Measurements from ENCODE around the gene PRDM15. TPM values are rescaled to one million over a fixed set of nuclear protein-coding genes. Genes with fewer than 3 reads are reported as not detected.

PRDM15 gene
- total RNA-seq, 4 donors from 2014 or later = 11.8 to 33.7 (median 18.5) TPM

DNA sequence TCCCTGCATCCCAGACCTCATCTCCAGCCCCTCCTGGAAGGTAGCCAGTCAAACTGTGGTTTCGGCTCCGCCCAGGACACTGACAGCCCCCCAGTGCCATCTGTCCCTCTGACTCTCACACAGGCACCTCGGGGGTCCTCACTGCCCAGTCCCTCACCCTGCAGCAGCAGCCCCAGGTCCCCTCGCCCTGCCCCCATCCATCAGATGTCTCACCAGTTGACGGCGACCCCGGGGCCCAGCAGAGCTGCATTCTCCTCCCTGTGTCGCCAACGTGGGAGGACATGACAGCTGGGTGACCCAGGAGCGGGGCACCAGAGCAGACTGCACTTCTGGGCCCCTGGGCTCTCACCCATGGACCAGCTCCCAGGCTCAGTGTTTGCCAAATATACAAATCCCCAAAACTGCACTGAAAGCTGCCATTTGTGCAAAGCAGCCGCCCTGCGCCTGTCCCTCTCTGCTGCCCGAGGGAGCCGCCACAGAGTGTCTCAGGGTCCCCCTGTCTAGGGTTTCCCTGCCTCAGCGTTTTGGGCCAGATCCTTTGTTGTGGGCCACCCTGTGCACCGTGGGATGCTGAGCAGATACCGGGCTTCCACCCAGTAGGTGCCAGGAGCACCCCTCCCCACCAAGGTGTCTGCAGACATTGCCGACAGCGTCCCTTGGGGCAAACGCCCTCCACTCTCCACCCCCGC is 48.2 kb downstream of the PRDM15 start:
- DNase-seq (ENCODE audit: low spot score in 2 of 2) = no peak
- no peak for TF ChIP-seq POLR2A (IDR thresholded peaks at IDR 0.05)
- TF ChIP-seq, protein P1, sequence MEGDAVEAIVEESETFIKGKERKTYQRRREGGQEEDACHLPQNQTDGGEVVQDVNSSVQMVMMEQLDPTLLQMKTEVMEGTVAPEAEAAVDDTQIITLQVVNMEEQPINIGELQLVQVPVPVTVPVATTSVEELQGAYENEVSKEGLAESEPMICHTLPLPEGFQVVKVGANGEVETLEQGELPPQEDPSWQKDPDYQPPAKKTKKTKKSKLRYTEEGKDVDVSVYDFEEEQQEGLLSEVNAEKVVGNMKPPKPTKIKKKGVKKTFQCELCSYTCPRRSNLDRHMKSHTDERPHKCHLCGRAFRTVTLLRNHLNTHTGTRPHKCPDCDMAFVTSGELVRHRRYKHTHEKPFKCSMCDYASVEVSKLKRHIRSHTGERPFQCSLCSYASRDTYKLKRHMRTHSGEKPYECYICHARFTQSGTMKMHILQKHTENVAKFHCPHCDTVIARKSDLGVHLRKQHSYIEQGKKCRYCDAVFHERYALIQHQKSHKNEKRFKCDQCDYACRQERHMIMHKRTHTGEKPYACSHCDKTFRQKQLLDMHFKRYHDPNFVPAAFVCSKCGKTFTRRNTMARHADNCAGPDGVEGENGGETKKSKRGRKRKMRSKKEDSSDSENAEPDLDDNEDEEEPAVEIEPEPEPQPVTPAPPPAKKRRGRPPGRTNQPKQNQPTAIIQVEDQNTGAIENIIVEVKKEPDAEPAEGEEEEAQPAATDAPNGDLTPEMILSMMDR (IDR thresholded peaks at IDR 0.05) = no peak
- no peak for TF ChIP-seq EP300 (IDR thresholded peaks at IDR 0.05)
- peaks cover 0 to 73% (median 3%) of the 10 kb centered on the region in 3 donors for H3K36me3 ChIP-seq

DNA sequence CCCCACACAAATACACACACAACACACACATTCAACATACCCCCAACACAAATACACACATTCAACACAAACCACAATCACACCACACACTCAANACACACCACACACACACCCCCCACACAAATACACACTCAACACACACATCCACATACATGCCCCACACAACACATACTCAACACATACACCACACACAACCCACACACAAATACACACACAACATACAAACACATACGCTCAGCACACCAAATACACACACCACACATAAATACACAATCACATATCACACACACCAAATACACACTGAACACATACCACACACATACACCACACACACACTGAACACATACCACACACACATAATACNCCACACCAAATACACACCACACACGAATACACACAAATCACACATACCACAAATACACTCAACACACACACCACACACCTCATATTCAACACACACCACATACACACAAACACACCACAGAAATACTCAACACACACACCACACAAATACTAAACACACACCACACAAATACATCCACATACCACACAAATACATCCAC is 48.9 kb downstream of the PRDM15 start:
- Histone ChIP-seq H3K27me3 (no peaks in the 10 kb centered on the region), H3K9me3 (no peaks in the 10 kb centered on the region), H3K4me1 (no peaks in the 10 kb centered on the region), H3K27ac (no peak overlapping the region), H3K36me3 (peaks cover 0 to 73% (median 3%) of the 10 kb centered on the region in 3 donors), H3K4me3 (no peak overlapping the region)
- WGBS, 2 donors = 100% methylated on average over 2 of the region's 2 CpGs
- TF ChIP-seq EP300 (IDR thresholded peaks at IDR 0.05) = no peak
- no peak for TF ChIP-seq POLR2A (IDR thresholded peaks at IDR 0.05)
- TF ChIP-seq, protein P1 (IDR thresholded peaks at IDR 0.05) = no peak
- DNase-seq (ENCODE audit: low spot score in 2 of 2) = no peak

More for the DNA sequence above, 48.2 kb downstream of the PRDM15 start:
- Histone ChIP-seq H3K4me1 (no peaks in the 10 kb centered on the region), H3K27ac (no peak overlapping the region), H3K4me3 (no peak overlapping the region), H3K9me3 (no peaks in the 10 kb centered on the region), H3K27me3 (no peaks in the 10 kb centered on the region)
- WGBS, 2 donors = 83 to 86% methylated on average over 14 to 16 of the region's 21 CpGs

DNA sequence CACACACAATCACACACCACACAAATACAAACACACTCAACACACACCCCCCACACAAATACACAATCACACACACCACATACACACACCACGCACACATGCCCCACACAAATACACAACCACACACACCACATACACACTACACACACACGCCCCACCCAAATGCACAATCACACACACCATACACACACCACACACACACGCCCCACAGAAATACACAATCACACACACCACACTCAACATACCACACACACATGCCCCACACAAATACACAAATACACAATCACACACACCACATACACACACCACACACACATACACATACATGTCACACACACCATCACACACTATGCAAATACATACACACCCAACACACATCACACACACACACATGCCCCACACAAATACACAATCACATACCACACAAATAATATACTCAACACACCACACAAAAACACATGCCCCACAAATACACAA is 50.2 kb downstream of the PRDM15 start:
- DNase-seq (ENCODE audit: low spot score in 2 of 2) = no peak
- TF ChIP-seq, protein P1 (IDR thresholded peaks at IDR 0.05) = no peak
- TF ChIP-seq EP300 (IDR thresholded peaks at IDR 0.05) (no peak), POLR2A (IDR thresholded peaks at IDR 0.05) (no peak)
- Histone ChIP-seq H3K27ac (no peak overlapping the region), H3K4me1 (no peaks in the 10 kb centered on the region), H3K27me3 (no peaks in the 10 kb centered on the region), H3K4me3 (no peak overlapping the region), H3K36me3 (peaks cover 0 to 73% (median 0%) of the 10 kb centered on the region in 3 donors), H3K9me3 (no peaks in the 10 kb centered on the region)
- 63 to 64% methylated on average over 3 of the region's 3 CpGs for WGBS, 2 donors

DNA sequence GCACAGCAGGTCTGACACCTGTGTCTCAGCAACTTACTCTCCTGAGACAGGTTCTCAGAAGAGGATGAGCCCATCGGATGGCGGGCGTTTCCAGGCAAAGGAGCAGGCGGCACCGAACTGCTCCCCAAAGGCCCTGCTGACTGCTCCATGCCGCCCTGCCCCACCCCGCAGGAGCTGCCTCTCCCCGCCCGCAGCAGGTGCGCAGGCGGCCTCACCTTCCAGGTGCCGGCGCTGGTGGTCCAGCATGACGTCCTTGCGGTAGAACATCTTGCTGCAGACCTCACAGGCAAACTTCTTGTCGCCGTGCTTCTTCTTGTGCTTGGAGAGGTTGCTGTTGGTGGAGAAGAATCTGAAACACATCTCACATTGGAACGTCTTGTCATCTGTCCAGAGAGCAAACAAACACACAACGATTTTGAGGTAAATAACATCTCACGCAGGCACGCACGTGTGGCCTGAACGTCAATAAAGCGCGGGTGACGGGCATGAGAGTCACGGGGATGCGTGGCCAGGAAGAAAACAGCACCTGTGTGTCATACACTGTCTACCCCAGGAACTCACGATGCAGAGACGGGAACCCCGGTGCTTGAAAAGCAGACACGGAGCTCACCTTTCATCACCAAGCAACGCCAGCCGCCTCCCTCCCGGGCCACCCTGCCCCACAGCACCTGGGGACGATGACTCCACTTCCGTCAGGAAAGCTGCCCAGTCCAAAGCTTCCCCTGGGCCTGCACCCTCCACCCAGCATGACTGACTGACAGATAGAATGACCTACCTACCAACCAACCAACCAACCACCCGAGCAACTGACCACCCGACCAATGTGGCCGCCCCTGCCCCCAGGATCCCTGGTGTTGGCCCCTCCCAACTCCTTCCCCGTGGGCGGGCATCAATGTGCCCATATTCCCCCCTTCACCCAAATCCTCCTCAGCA is 50.9 kb downstream of the PRDM15 start:
- Histone ChIP-seq H3K4me3 (no peak overlapping the region), H3K27me3 (no peaks in the 10 kb centered on the region), H3K4me1 (no peaks in the 10 kb centered on the region), H3K36me3 (peaks cover 0 to 73% (median 0%) of the 10 kb centered on the region in 3 donors), H3K9me3 (no peaks in the 10 kb centered on the region), H3K27ac (no peak overlapping the region)
- no peak for DNase-seq (ENCODE audit: low spot score in 2 of 2)
- TF ChIP-seq POLR2A (IDR thresholded peaks at IDR 0.05) = no peak
- TF ChIP-seq, protein P1 (IDR thresholded peaks at IDR 0.05) = no peak
- WGBS, 2 donors = 86 to 88% methylated on average over 36 to 42 of the region's 42 CpGs

All from tibial nerve (tissue), 4 donors.